Measurements from ENCODE around the gene SLC25A25.
"Not testable (repeated sequence)": the region's sequence is repeated elsewhere in the genome, so short reads cannot be mapped to it uniquely, and the experiment has no call there.

Gene SLC25A25

DNA sequence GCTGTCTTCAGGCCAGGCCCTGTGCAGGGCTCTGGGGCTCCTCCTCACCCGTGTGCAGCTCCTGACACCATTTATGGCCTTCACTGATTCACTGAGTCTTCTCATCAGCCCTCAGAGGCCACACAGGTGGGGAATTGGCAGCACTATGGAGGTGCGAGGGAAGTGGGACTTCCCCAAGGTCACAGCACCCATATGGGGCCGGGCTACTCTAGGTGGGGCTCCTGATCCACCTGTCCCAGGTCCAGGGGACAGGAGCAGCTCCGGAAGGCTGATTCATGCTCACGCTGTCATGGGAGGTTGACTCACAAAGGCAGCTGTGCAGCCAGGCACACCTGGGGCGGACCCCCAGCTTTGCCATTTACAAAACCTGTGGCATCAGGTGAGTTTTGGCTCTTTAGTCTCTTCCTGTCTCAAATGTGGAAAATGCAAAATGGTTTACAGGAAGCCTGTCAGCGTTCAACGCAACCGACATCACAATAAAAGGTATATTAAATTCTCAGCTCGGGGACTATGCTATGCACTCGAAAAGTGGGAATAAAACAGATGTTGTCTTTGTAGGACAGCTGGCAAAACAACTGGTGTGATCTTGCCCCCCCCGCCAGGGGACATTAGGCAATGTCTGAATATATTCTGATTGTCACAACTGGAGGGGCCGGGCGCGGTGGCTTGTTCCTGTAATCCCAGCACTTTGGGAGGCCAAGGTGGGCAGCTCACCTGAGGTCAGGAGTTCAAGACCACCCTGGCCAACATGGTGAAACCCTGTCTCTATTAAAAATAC, 15.9 kb upstream of the SLC25A25 start:
- DNase-seq (ENCODE audit: low read depth in 2 of 2, low spot score in 1 of 2) = no peak

- DNase-seq (ENCODE audit: low read depth in 2 of 2, low spot score in 1 of 2) = no peak
Observed at GRCh38 chr9:128053560-128053959, 14.5 kb upstream of the SLC25A25 start.

GRCh38 chr9:128054087-128054486, 13.9 kb upstream of the SLC25A25 start:
- DNase-seq (ENCODE audit: low read depth in 2 of 2, low spot score in 1 of 2) = no peak

- DNase-seq (ENCODE audit: low read depth in 2 of 2, low spot score in 1 of 2) = no peak
Observed at GRCh38 chr9:128055344-128056040, 12.5 kb upstream of the SLC25A25 start.

GRCh38 chr9:128056086-128056485, 11.9 kb upstream of the SLC25A25 start:
- no peak for DNase-seq (ENCODE audit: low read depth in 2 of 2, low spot score in 1 of 2)

DNA sequence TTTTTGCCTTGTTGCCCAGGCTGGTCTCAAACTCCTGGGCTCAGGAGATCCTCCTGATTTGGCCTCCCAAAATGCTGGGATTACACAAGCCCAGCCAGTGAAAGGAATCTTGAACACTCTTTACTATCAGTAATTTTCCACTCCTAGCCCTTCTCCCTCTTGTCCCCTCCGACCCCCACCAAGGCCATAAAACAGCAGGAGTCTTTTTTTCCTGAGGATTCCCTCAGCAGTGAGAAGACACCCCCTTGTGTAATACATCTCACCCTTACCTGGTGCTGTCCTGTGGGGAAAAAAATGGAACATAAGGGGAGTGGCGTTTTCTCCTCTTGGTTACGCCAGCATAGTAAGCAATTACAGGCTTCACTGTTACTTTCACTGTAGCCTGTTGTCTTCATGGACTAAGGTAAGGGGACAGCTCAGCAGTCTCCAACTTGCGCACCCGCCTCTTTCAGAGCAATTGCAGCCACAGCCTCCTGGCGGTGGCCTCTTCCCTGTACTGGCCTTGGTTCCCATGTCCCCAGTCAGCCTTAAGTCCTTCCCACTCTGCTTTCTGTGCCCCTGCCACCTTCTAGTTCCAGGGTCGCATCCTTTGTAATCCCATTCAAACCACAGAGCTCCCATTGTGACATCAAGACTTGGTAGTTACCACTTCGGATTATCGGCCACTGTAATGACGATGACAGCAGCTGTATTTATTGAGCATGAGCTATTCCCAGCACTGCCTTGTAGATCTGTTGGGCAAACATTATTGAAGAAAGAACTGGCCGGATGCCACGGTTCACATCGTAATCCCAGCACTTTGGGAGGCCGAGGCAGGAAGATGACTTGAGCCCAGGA, 10.9 kb upstream of the SLC25A25 start:
- no peak for DNase-seq (ENCODE audit: low read depth in 2 of 2, low spot score in 1 of 2)

GRCh38 chr9:128057724-128058409, 10.2 kb upstream of the SLC25A25 start:
- no peak for DNase-seq (ENCODE audit: low read depth in 2 of 2, low spot score in 1 of 2)

GRCh38 chr9:128059365-128059983, 8.6 kb upstream of the SLC25A25 start:
- no peak for DNase-seq (ENCODE audit: low read depth in 2 of 2, low spot score in 1 of 2)

DNA sequence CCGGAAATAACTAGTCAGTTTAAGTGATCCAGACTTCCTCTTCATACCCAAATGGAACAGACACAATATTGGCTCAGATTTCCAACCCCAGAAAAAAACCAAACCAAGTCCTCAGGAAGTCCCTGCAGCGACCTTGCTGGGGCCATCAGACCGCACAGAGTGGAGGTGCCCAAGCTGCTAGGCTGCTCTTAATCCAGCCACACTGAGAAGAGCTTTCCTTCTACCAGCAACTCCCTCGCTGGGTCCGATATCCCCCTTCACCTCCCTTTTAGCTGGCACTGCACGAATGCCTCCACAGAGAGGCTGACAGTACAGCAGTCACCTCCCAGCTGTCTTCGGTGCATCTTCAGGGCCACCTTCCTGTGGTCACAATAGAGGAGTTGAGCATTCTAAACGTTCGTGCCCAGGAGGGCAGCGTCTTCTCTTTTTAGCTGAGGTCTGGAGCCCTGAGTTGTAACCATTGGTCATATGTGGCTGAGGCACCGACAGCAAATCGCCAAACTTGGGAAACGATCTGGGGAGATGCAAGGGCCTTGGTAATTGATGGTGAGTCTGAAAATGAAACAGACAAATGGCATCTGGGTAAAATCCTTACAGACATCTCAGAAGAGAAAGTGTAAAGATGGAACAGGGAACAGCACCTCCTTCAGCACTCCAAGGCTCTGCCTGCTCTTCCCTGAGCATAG, 6.6 kb upstream of the SLC25A25 start:
- DNase-seq (ENCODE audit: low read depth in 2 of 2, low spot score in 1 of 2) = no peak

- no peak for DNase-seq (ENCODE audit: low read depth in 2 of 2, low spot score in 1 of 2)
Observed at GRCh38 chr9:128062279-128062678, 5.8 kb upstream of the SLC25A25 start.

DNA sequence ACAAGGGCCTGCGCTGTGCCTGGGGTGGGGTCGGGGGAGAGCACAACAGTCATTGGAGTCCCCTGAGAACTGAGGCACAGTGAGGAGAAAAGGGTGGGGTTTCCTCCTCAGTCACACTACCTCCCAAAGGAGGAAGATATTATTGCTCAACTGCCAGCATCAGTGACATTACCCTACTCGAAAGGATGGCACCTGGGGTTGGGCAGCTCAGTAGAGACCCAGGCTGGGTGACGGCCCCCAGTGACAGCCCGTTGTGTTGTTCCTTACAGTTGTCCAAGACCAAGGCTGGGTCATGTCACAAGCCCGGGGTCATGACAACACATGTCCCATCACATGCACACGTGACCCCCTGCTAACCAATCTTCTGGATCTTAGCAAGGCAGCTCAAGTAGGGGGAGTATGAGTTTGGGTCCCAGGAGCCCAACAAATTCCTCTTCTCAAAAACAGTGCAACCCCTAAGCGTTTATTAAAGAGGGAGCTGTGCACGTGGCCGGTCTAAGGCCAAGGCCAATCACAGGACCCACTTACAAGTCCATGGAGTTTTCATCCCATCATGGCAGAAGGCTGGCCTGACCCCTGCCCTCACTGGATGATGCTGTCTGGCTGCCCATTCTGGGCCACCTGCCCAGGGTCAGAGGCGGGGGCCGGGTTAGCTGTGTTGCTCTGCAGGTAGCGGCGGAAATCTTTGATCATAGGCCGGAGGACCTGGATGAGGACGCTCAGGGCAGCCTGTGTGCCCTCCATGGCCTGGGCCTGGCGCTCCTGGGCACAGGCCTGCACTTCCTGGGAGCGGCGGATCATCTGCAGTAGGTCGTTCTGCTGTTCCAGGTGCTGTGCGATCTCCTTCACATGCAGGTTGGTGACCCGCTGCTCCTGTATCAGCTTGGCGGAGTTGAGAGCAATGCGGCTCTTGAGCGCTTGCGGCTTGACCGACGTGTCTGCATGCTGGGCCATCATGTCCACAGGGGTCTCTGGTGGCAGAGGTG, 4.9 kb upstream of the SLC25A25 start:
- no peak for DNase-seq (ENCODE audit: low read depth in 2 of 2, low spot score in 1 of 2)

DNA sequence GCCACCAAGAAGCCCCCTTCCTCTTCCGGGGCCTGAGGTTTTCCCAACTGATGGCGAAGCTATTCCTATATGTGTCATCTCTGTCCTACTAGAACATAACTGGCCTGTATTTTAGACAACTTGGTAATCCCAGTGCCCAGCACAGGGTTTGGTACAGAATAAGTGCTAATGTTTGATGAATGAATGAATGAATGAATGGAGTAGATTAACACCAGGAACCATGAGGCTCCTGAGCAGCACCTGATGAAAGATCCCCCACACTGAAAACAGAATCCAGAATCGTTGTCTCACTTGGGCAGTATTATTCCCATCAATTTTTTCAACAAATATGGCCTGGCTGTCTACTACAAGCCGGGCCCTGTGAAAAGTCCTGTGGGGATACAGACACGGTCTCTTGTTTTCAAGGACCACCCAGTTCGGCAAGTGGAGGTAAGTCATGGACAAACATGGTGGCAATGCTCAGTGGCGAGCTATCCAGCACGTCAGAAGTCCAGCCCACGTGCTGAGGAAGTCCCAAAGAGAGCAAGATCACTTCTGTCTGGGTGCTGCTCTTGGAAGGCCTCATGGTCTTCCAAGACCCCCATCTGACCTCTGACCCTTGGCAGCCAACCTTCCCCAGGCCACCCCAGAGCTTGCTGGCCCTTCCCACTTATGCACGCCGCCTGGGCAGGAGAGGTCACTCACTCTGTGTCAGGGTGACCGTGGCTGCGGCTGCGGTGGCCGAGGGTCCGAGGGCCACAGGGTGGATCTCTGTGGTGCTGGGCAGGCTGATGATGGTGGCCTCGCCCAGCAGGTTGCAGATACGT, 1.9 kb upstream of the SLC25A25 start:
- DNase-seq (ENCODE audit: low read depth in 2 of 2, low spot score in 1 of 2) = no peak

- DNase-seq (ENCODE audit: low read depth in 2 of 2, low spot score in 1 of 2) = peak; percentile 86 to 93
Observed at GRCh38 chr9:128066713-128067644, 1.1 kb upstream of the SLC25A25 start, which contains the start of gene NAIF1. Gene NAIF1 (minus strand): TSS chr9:128067320. CDS start chr9:128067101, 219 bp downstream.

DNA sequence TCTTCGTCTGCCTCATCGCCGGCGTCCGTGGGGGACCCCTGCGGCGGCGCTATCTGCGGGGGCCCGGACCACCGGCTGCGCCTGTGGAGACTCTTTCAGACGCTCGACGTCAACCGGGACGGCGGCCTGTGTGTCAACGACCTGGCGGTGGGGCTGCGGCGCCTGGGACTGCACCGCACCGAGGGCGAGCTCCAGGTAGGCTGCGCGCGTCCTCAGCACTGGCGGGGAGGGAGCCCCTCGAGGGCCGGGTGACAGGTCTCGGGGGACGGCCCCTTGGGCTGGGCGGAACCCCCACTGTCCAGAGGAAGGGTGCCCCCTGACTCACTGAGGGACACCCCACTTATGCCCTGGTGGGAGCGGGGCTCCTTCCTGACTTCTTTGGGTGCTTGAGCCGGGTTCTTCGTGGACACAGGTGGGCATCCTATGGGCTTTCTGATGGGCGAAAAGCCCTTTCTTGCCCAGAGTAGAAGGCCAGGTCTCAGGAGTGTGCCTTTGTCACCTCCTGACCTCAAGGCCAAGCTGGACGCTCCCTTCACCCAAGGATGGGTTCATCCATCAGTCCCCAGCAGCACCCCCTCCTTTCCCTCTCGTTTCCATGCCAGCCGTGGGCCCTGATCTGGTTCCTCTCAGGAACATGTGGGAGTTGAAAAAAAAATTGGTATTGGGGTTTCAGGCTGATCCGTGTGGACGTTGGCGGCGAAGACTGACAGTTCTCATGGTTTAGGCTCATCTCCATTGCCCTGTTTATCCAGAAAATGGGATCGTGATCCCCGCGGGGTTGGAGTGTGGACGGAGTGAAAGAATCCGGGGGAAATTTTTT, 564 bp downstream of the SLC25A25 start:
- DNase-seq (ENCODE audit: low read depth in 2 of 2, low spot score in 1 of 2) = no peak

DNA sequence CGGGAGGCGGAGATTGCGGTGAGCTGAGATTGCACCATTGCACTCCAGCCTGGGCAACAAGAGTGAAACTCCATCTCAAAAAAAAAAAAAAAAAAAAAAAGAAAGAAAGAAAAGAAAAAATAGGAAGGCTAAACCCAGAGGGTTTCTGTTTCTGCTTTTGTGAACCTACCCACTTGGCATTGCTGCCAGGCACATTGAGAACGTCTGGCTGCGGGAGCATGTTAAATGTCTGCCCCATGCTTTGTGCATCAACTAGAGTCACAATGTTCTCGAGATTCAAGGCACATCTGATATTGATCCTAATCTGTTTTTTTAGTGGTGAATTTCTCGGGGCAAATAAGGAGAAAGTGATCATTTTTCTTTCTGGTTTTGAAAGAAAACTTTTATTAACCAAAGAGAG, 2.8 kb downstream of the SLC25A25 start:
- DNase-seq (ENCODE audit: low read depth in 2 of 2, low spot score in 1 of 2) = no peak

DNA sequence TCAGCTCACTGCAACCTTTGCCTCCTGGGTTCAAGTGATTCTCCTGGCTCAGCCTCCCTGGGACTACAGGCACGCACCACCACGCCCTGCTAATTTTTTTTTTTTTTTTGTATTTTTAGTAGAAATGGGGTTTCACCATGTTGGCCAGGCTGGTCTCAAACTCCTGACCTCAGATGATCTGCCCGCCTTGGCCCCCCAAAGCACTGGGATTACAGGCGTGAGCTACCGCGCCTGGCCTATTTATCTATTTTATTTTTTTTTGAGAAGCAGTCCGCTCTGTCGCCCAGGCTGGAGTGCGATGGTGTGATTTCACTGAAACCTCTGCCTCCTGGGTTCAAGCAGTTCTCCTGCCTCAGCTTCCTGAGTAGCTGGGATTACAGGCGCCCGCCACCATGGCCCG, 3.4 kb downstream of the SLC25A25 start:
- not testable (repeated sequence) for DNase-seq (ENCODE audit: low read depth in 2 of 2, low spot score in 1 of 2)

All from stimulated activated CD8-positive, alpha-beta memory T cell treated with anti-CD3 and anti-CD28 coated beads, Interleukin-4, amount 100 ng/mL, for 4 hours (primary cell).